ENCODE results near the gene MYH14.

The MYH14 gene

DNA sequence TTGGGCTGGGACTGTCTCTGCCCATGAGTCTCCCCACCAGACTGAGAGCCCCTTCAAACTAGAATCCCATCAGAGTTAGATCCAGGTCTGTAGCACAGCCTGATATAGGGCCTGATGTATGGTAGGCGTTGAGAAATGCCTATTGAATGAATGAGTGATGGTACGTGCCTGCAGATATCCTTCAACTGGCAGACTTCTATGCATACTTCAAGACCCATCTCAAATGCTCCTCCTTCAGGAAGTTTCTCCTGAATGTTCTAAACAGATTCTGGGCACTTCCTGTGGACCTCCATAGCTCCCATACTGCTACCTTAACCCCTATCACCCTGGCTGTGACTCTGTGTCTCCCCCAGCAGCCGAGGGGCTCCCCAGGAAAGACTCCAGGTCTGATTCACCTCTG is 77.6 kb downstream of the MYH14 start:
- H3K27ac ChIP-seq = no peak overlapping the region
- TF ChIP-seq, protein P1, sequence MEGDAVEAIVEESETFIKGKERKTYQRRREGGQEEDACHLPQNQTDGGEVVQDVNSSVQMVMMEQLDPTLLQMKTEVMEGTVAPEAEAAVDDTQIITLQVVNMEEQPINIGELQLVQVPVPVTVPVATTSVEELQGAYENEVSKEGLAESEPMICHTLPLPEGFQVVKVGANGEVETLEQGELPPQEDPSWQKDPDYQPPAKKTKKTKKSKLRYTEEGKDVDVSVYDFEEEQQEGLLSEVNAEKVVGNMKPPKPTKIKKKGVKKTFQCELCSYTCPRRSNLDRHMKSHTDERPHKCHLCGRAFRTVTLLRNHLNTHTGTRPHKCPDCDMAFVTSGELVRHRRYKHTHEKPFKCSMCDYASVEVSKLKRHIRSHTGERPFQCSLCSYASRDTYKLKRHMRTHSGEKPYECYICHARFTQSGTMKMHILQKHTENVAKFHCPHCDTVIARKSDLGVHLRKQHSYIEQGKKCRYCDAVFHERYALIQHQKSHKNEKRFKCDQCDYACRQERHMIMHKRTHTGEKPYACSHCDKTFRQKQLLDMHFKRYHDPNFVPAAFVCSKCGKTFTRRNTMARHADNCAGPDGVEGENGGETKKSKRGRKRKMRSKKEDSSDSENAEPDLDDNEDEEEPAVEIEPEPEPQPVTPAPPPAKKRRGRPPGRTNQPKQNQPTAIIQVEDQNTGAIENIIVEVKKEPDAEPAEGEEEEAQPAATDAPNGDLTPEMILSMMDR (conservative IDR thresholded peaks at IDR 0.05) = no peak

DNA sequence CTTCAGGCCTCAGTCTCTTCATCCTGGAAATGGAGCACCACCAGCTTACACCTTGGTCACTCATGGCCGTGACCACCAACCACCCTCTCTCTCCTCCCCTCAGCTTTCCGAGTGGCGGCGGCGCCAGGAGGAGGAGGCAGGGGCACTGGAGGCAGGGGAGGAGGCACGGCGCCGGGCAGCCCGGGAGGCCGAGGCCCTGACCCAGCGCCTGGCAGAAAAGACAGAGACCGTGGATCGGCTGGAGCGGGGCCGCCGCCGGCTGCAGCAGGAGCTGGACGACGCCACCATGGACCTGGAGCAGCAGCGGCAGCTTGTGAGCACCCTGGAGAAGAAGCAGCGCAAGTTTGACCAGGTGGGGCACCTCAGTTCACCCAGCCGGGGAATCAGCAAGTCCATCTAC is 78.1 kb downstream of the MYH14 start:
- TF ChIP-seq ZFX (IDR thresholded peaks at IDR 0.05) = no peak
- TF ChIP-seq, protein P1 (conservative IDR thresholded peaks at IDR 0.05) = no peak
- no peak overlapping the region for H3K27ac ChIP-seq

DNA sequence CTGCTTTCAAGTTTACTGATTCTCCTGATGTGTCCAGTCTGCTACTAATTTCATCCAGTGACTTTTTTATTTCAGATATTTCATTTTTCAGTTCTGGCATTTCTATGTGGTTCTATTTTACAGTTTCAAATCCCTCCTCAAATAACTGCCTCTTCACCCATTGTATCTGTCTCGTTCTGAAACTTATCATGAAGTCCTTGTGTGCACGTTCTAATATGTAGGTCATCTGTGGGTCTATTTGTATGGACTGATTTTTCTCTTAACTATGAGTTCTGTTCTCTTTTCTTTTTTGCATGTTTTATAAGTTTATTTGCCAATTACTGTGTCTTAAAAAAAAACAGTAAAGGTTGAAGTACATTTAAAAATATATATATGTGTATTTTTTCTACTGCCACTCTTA is 82.4 kb downstream of the MYH14 start:
- TF ChIP-seq ZFX (IDR thresholded peaks at IDR 0.05) = no peak
- TF ChIP-seq, protein P1 (conservative IDR thresholded peaks at IDR 0.05) = no peak
- H3K27ac ChIP-seq = no peak overlapping the region

DNA sequence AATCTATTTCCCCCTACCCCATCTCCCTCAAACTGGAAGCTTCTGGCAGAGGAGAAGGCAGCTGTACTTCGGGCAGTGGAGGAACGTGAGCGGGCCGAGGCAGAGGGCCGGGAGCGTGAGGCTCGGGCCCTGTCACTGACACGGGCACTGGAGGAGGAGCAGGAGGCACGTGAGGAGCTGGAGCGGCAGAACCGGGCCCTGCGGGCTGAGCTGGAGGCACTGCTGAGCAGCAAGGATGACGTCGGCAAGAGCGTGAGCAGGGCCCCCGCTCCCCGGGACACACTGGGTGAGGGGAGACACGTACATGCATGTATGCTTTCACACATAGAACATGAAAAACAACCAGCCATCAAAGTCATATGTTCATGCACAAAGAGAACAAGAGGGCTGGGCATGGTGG is 83.0 kb downstream of the MYH14 start:
- H3K27ac ChIP-seq = no peak overlapping the region
- no peak for TF ChIP-seq ZFX (IDR thresholded peaks at IDR 0.05)
- TF ChIP-seq, protein P1 (conservative IDR thresholded peaks at IDR 0.05) = no peak

DNA sequence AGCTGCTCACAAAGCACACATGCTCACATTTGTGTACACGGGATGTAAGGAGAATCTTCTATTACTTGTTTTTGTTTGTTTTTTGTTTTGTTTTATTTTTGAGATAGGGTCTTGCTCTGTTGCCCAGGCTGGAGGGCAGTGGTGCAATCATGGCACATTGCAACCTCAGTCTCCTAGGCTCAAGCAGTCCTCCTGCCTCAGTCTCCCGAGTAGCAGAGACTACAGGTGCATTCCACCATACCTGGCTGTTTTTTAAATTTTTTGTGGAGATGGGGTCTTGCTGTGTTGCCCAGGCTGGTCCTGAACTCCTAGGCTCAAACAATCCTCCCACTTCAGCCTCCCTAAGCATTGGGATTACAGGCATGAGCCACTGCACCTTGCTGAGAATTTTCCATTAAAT is 83.9 kb downstream of the MYH14 start:
- no peak overlapping the region for H3K27ac ChIP-seq
- TF ChIP-seq, protein P1 (conservative IDR thresholded peaks at IDR 0.05) = no peak
- no peak for TF ChIP-seq ZFX (IDR thresholded peaks at IDR 0.05)

DNA sequence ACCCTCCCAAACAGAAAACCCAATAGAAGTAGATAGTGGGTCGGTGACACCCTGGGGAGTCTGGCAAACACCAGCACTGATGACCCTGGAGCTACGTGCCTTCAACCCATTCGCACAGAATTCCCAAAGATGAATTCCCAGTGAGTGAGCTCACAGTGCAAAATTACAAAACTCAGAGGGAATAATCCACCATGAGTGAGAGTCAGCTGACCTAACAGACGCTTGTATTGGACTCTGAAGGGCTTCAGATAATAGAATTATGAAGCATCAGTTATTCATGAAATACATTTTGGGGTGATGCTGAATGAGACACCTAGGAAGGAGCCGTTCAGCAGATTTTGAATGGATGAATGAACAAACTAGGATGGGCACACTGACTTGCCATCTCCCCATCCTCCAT is 85.5 kb downstream of the MYH14 start:
- no peak for TF ChIP-seq ZFX (IDR thresholded peaks at IDR 0.05)
- TF ChIP-seq, protein P1 (conservative IDR thresholded peaks at IDR 0.05) = no peak
- H3K27ac ChIP-seq = no peak overlapping the region

DNA sequence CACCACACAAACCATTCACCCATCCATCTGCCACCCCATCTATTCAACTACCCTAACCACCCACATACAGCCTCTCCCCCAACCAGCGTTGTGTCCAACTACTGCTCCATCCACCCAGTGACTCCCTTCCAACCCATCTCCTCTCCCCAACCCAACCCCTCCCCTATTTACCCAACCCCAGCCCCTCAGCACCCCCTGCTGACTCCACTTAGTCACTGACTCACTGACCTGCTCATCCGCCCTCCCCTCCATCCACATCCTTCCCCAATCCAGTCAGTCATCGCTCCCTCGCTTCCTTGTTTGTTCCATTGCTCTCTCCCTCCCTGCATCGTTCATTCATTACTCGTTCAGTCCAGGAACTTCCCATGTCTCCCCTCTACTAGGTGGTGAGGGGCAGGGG is 86.6 kb downstream of the MYH14 start:
- TF ChIP-seq, protein P1 (conservative IDR thresholded peaks at IDR 0.05) = no peak
- TF ChIP-seq ZFX (IDR thresholded peaks at IDR 0.05) = no peak
- H3K27ac ChIP-seq = no peak overlapping the region
